ENCODE data around the gene PPP1R14C.

GRCh38 chr6:150258381-150258780, 115.5 kb downstream of the PPP1R14C start:
- TF ChIP-seq CTCF (IDR thresholded peaks at IDR 0.05): no peak
- no peak for TF ChIP-seq EP300 (IDR thresholded peaks at IDR 0.05)
